Astrocyte of the cerebellum (primary cell): ENCODE results near the gene POLR2L.

ENCODE experiments used
- DNase-seq: peaks from one replicate; pipeline ENCODE4 v3.0.0-alpha.2; 2011; ENCODE audit warnings: low read depth
- H3K4me3 ChIP-seq: 2 replicates; pipeline ENCODE4 v1.5.1; 2011; ENCODE audit warnings: mild to moderate bottlenecking, low read depth, low read length, moderate library complexity
- in situ Hi-C: cut with HindIII; loops from 2 replicates; pipeline ENCODE4 v1.10.0; 2017; ENCODE audit warnings: low sequenced_read_pairs
- TF ChIP-seq, protein P1 (sequence below): IDR thresholded peaks from 2 replicates; pipeline ENCODE4 v1.5.1; 2012; ENCODE audit warnings: low read length, low read depth, moderate library complexity, mild to moderate bottlenecking; ENCODE audit errors: missing control alignments

POLR2L gene

DNA sequence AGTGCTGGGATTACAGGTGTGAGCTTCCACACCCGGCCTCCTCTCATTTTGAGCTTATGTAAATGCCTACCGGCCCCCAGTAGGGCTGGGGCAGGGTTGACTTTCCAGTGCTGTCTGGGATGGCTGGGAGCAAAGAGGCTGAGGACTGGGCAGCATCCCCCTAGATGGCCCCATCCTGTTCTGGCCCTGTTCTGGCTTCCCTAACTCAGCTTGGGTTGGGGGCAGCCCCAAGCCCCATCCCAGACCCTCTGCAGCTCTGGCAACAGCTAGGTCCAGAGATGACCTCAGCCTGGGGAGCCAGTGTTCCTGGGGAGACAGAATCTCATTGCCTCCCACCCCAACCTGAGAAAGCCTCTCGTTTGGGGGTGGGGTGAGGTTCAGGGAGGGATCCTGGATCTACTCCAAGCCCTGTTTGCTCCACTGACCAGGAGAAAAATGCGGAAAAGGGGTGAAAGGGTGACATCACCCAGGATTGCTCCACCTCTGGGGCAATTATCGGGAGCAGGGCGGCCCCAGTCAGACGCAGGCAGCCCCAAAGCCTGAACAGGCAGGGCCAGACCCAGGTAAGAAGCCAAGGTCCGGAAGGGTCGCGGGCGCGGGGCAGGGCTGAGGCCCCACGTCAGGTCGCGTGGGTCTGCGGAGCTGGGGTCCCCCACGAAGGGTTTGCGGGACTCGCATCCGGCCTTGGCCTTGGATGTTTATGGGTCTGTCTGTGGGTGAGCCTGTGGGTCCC, 23.8 kb downstream of the POLR2L start, which contains the start of gene PNPLA2:
Gene PNPLA2 (plus strand): TSS at position 519 of the 733 bp plus-strand sequence. CDS start 805 bp downstream, outside the sequence.
- H3K4me3 ChIP-seq = peak within 1 kb of the TSS; percentile 68
- in situ Hi-C loops = no loop called here
- TF ChIP-seq, protein P1, sequence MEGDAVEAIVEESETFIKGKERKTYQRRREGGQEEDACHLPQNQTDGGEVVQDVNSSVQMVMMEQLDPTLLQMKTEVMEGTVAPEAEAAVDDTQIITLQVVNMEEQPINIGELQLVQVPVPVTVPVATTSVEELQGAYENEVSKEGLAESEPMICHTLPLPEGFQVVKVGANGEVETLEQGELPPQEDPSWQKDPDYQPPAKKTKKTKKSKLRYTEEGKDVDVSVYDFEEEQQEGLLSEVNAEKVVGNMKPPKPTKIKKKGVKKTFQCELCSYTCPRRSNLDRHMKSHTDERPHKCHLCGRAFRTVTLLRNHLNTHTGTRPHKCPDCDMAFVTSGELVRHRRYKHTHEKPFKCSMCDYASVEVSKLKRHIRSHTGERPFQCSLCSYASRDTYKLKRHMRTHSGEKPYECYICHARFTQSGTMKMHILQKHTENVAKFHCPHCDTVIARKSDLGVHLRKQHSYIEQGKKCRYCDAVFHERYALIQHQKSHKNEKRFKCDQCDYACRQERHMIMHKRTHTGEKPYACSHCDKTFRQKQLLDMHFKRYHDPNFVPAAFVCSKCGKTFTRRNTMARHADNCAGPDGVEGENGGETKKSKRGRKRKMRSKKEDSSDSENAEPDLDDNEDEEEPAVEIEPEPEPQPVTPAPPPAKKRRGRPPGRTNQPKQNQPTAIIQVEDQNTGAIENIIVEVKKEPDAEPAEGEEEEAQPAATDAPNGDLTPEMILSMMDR = no peak
- DNase-seq = no peak

DNA sequence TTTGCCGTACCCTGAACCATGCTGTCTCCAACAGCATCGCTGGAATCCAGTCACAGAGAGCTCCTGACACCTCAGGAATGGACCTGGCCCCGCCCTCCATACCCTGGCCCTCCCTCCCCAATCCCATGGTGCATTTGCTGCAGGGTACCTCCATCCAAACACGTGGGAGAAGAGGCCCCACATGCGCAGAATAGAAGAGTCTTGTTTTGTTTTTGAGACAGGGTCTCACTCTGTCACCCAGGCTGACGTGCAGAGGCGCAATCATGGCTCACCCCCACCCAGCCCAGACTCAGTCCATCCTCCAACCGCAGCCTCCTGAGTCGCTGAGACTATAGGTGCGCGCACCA, 25.9 kb downstream of the POLR2L start:
- in situ Hi-C loops = no loop called here
- TF ChIP-seq, protein P1 = no peak
- DNase-seq = no peak
- no peak overlapping the region for H3K4me3 ChIP-seq

DNA sequence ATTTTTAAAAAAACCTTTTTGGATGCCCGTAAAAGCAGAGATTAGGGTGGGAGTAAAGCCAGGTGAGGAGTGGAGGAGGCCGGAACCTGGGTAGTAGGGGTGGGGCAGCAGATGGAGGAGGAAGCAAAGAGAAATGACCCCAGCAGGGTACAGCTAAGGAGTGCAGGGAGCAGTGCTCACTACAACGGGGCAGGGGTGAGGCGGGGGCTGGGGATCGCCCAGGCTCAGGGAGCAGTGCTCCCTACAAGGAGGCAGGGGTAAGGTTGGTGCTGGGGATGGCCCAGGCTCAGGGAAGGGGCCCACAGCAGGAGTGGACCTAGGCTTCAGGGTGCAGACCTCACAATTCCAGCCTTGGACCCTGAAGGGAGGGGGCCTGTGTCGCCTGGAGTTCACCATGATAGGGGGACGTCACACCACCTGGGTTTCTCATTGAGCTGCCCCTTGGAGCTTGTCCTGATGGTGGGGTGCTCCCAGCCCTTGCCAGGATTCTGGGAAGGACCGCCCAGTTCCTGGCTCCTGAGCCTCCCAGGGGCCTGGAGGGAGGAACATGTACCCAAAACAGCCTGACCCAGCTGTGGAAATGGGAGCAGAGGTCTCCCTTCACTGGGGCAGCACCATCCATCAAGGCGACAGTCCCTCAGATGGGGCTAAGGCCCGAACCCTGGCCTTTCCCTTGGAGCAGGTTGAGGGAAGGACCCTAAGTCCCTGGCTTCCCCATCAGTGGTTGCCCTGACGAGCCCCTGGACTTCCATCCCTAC, 26.5 kb downstream of the POLR2L start:
- no peak overlapping the region for H3K4me3 ChIP-seq
- in situ Hi-C loops = no loop called here
- TF ChIP-seq, protein P1 = no peak
- no peak for DNase-seq

DNA sequence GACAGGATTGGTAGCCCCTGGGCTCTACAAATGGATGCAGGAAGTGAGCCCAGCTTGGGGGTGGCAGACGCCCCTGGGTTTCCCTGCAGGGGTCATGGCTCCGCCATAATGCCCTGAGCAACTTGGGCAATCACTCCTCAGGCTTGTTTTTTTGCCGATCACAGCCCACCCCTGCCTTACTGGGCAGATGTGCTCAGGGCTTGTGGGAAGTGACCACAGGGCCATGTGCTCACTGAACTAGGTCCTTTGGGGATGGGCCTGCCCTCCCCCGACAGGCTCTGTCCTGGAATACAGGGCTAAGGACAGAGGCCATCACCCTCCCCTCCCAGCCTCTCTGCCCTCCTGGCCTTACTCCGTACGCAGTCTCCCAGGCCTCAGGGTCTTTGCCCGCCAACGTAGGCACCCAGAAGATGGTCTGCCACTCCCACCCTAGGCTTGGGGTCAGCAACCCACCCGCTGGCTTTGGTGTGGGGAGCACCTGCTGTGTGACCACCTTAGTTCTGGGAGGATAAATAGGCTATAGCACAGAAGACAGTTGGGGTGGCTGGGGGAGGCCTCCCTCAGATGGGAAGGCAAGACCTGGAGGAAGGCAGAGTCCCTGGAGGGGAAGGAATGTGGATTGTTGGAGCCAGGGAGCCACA, 28.8 kb downstream of the POLR2L start:
- no peak overlapping the region for H3K4me3 ChIP-seq
- DNase-seq = no peak
- in situ Hi-C loops = no loop called here
- TF ChIP-seq, protein P1 = no peak

DNA sequence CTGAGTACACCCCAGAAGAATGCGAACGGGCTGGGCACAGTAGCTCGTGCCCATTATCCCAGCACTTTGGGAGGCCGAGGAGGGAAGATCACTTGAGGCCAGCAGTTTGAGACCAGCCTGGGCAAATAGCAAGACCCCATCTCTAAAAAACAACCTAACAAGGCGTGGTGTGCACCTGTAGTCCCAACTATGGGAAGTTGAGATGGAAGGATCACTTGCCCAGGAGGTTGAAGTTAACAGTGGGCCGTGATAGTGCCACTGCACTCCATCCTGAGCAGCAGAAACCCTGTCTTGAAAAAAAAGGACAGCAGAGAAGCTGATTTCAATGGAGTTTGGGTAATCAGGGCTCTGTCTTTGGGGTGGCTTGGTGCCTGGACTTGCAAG, 29.3 kb downstream of the POLR2L start:
- in situ Hi-C loops = no loop called here
- TF ChIP-seq, protein P1 = no peak
- DNase-seq = no peak

DNA sequence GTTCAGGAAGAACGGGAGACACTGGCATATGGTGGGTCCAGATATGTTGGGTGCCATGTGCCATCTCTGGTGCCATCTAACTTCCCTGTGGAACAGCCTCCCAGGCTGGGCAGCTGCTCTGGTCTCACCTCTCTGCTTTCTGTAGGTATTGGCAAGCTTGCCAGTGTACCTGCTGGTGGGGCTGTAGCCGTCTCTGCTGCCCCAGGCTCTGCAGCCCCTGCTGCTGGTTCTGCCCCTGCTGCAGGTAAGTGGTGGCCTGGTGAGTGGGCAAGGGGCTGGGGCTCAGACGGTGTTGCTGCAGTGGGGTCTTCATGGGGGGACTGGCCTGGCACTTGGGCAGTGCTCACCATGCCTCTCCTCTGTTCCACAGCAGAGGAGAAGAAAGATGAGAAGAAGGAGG, 29.9 kb downstream of the POLR2L start:
- no peak overlapping the region for H3K4me3 ChIP-seq
- in situ Hi-C loops = no loop called here
- DNase-seq = no peak
- TF ChIP-seq, protein P1 = no peak

More for the DNA sequence above, 29.3 kb downstream of the POLR2L start:
- no peak overlapping the region for H3K4me3 ChIP-seq
